Spleen (tissue), 7 donors: ENCODE results near the gene SSTR1.

Experiments used
- CTCF ChIP-seq, 11 experiments: fragments of 200-600 bp in 7 of 11; fragments of 450-650 bp in 4 of 11; sonication (generic) in 4 of 11; IDR thresholded peaks in 8 of 11; conservative IDR thresholded peaks in 3 of 11; 1 replicate in 7 of 11; 2 replicates in 4 of 11; pipeline versions ENCODE4 v1.4.0 to v1.8.0; 2016 to 2021; ENCODE audit warnings: antibody characterized with exemption in 11 of 11, inconsistent platforms in 4 of 11, mild to moderate bottlenecking in 1 of 11
- POLR2A ChIP-seq, 3 donors: fragments of 450-650 bp; IDR thresholded peaks; one replicate each; pipeline ENCODE4 v1.5.1; 2017; ENCODE audit warnings: antibody characterized with exemption in 3 of 3, mild to moderate bottlenecking in 1 of 3
- POLR2AphosphoS5 ChIP-seq, 3 donors: sonication (generic); formaldehyde crosslinking; IDR thresholded peaks; one replicate each; pipeline ENCODE4 v1.5.1; 2017; ENCODE audit warnings: antibody characterized with exemption in 3 of 3
- donor health status: DM: no; HTN: no; CAD: no; lungs with moderate emphysema.
- donor health status: DM: no; HTN: no; CAD: no.
- donor health status: DM: no; HTN: no; CAD: no.

- TF ChIP-seq CTCF (IDR thresholded peaks at IDR 0.05 in 8 of 11, conservative IDR thresholded peaks at IDR 0.05 in 3 of 11) (no peak), POLR2AphosphoS5 (IDR thresholded peaks at IDR 0.05) (no peak), POLR2A (IDR thresholded peaks at IDR 0.05) (no peak)
These were observed 9.3 kb upstream of the SSTR1 start for GRCh38 chr14:38198425-38198824.
